Mesendoderm (in vitro differentiated cells): ENCODE data around the gene ATXN2.

ENCODE experiments used
- DNase-seq: peaks from one replicate; pipeline ENCODE4 v3.0.0; 2013
- H2AK5ac ChIP-seq: 2 replicates; pipeline ENCODE4 v1.6.1; 2013; ENCODE audit warnings: low read length, inconsistent platforms
- H2BK120ac ChIP-seq: 2 replicates; pipeline ENCODE4 v1.6.1; 2013; ENCODE audit warnings: low read depth, mild to moderate bottlenecking, low read length, moderate library complexity, mixed read lengths
- H2BK15ac ChIP-seq: replicated peaks from 2 replicates; pipeline ENCODE4 v1.6.1; 2013; ENCODE audit warnings: low read depth, mild to moderate bottlenecking, moderate library complexity
- H2BK5ac ChIP-seq: 2 replicates; pipeline ENCODE4 v1.6.1; 2013; ENCODE audit warnings: low read length, inconsistent platforms
- H3K18ac ChIP-seq: 2 replicates; pipeline ENCODE4 v1.6.1; 2013; ENCODE audit warnings: mild to moderate bottlenecking, low read length, mixed read lengths
- H3K23ac ChIP-seq: one replicate; pipeline ENCODE4 v1.6.1; 2013; ENCODE audit warnings: low read length
- H3K27ac ChIP-seq: 2 replicates; pipeline ENCODE4 v1.5.1; 2013; ENCODE audit warnings: low read depth, mild to moderate bottlenecking, inconsistent platforms, low read length, moderate library complexity
- H3K27me3 ChIP-seq: 2 replicates; pipeline ENCODE4 v1.6.1; 2013; ENCODE audit warnings: low read length, control low read depth, mild to moderate bottlenecking, inconsistent platforms; ENCODE audit not compliant: insufficient read depth, poor library complexity
- H3K36me3 ChIP-seq: 2 replicates; pipeline ENCODE4 v1.6.1; 2013; ENCODE audit warnings: low read length, inconsistent platforms; ENCODE audit not compliant: control insufficient read depth, insufficient read depth
- H3K4ac ChIP-seq: one replicate; pipeline ENCODE4 v1.6.1; 2013; ENCODE audit warnings: low read depth, mild to moderate bottlenecking, low read length, moderate library complexity
- H3K4me1 ChIP-seq: 2 replicates; pipeline ENCODE4 v1.6.1; 2013; ENCODE audit warnings: low read depth, low read length, inconsistent platforms; ENCODE audit not compliant: control insufficient read depth
- H3K4me2 ChIP-seq: 2 replicates; pipeline ENCODE4 v1.6.1; 2013; ENCODE audit warnings: low read length
- H3K4me3 ChIP-seq: 2 replicates; pipeline ENCODE4 v1.5.1; 2013; ENCODE audit warnings: mild to moderate bottlenecking, low read length
- H3K56ac ChIP-seq: one replicate; pipeline ENCODE4 v1.6.1; 2013; ENCODE audit warnings: low read length
- H3K79me1 ChIP-seq: 2 replicates; pipeline ENCODE4 v1.6.1; 2013; ENCODE audit warnings: low read length, inconsistent platforms
- H3K79me2 ChIP-seq: 2 replicates; pipeline ENCODE4 v1.6.1; 2013; ENCODE audit warnings: mild to moderate bottlenecking, low read length; ENCODE audit not compliant: control insufficient read depth, insufficient read depth
- H3K9ac ChIP-seq: 2 replicates; pipeline ENCODE4 v1.6.1; 2013; ENCODE audit warnings: low read length, inconsistent platforms
- H4K5ac ChIP-seq: one replicate; pipeline ENCODE4 v1.6.1; 2013; ENCODE audit warnings: low read length
- H4K8ac ChIP-seq: one replicate; pipeline ENCODE4 v1.6.1; 2013; ENCODE audit warnings: low read depth, mild to moderate bottlenecking, control low read depth, low read length, moderate library complexity
- WGBS: extraction: QIAGEN DNeasy Blood & Tissue Kit; methylation state at CpG from one replicate; pipeline ENCODE4 v1.1.7; 2013; ENCODE audit warnings: low lambda C conversion rate, missing lambda C conversion rate; ENCODE audit not compliant: insufficient coverage; ENCODE audit errors: extremely low coverage; 5-methylcytosine and 5-hydroxymethylcytosine counted together

ATXN2 gene

DNA sequence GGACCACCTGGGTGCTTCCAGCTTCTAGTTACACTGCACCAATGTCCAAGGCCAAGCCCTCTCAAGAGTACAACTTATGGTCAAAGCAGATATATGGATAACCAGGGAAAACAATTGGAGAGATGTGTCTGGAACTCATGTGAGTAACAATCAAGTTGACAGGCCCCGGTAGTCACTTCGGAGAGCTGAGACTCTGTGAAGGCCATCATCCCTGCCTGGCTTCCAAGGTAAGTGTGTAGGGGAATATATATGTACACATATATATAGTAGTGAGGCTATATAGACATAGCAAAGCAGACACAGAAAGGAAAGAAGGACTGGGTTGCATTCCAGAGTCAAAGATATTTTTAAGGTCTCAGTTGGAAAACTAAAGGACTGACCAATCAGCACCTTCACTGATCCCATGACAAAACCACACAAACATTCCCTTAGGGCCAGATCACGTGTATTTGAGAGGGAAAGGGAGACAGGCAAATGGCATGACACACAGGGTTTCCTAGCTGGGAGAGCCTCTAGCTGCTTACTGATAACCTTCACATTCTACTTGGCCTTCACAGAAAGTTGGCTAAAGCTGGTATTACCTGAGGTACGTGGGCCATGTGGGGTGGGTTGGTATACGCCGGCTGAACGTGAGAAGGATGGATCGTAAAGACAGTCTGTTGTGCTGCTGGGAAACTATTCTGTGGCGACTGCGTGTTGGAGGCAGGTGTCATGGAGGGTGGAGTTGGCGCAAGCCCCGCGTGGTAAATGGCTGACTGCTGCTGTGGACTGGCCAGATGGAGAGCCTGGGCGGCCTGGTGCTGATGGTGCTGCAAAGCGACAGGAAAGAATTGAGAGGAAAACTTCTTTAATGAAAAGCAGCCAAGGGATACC lies 143.4 kb downstream of the ATXN2 start:
- WGBS: no CpG with 5 or more reads among the region's 15 CpGs
- no peak overlapping the region for H2BK15ac ChIP-seq
- DNase-seq: peak; percentile 30
- no peak overlapping the region for H4K8ac ChIP-seq
- H2BK5ac ChIP-seq: no peak overlapping the region
- H3K56ac ChIP-seq: no peak overlapping the region
- no peaks in the 10 kb centered on the region for H3K27me3 ChIP-seq
- no peak overlapping the region for H2BK120ac ChIP-seq
- H4K5ac ChIP-seq: no peak overlapping the region
- H3K23ac ChIP-seq: no peak overlapping the region
- H3K79me2 ChIP-seq: no peaks in the 10 kb centered on the region
- H3K9ac ChIP-seq: no peak overlapping the region
- H3K4me2 ChIP-seq: no peak overlapping the region
- H3K4me3 ChIP-seq: no peak overlapping the region
- peaks cover 18% of the 10 kb centered on the region for H3K36me3 ChIP-seq
- no peak overlapping the region for H3K4ac ChIP-seq
- H2AK5ac ChIP-seq: no peak overlapping the region
- peaks cover 1% of the 10 kb centered on the region for H3K79me1 ChIP-seq
- H3K27ac ChIP-seq: no peak overlapping the region
- no peaks in the 10 kb centered on the region for H3K4me1 ChIP-seq
- no peak overlapping the region for H3K18ac ChIP-seq

DNA sequence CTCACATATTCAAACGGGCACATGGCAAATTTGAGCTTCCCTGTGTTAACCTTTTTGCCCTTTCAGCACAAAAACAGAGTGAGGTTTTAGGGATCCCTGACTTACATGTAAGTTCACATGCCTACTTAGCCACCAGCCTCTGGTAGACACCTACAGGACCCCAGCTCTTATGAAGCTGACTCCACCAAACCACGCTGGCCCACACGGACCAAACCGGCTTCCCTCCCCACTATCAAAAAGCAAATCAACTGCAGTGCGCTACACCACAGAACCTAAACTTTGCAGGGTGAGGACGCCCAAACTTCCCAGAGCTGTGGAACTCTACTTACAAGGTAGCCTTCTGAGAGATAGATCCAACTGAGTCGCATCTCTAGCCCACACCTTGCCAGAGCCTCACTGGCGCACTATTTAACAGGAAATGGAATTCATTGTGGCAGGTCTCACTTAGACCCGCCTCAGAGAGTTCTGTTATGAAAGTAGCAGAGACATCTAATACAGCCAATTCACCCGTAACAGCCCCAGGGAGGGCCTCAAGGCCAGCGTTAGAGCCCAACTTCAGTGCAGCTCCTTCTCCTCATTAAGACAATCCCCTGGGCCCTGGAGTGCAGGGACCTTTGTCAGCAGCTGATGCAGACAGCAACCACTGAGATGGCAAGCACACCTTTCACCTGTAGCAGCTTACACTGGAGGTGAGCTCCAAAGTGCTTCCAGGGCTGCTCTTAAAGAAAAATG lies 144.2 kb downstream of the ATXN2 start:
- no peak overlapping the region for H4K5ac ChIP-seq
- no peak overlapping the region for H3K23ac ChIP-seq
- no peak overlapping the region for H2BK120ac ChIP-seq
- H3K56ac ChIP-seq: no peak overlapping the region
- WGBS: no CpG with 5 or more reads among the region's 11 CpGs
- no peak overlapping the region for H3K4me2 ChIP-seq
- H3K4ac ChIP-seq: no peak overlapping the region
- H4K8ac ChIP-seq: no peak overlapping the region
- H3K79me1 ChIP-seq: peaks cover 4% of the 10 kb centered on the region
- no peak overlapping the region for H2BK5ac ChIP-seq
- no peak for DNase-seq
- no peaks in the 10 kb centered on the region for H3K27me3 ChIP-seq
- no peak overlapping the region for H3K27ac ChIP-seq
- H2BK15ac ChIP-seq: no peak overlapping the region
- peaks cover 20% of the 10 kb centered on the region for H3K36me3 ChIP-seq
- no peak overlapping the region for H2AK5ac ChIP-seq
- H3K4me1 ChIP-seq: no peaks in the 10 kb centered on the region
- no peak overlapping the region for H3K18ac ChIP-seq
- H3K79me2 ChIP-seq: no peaks in the 10 kb centered on the region
- no peak overlapping the region for H3K9ac ChIP-seq
- H3K4me3 ChIP-seq: no peak overlapping the region

DNA sequence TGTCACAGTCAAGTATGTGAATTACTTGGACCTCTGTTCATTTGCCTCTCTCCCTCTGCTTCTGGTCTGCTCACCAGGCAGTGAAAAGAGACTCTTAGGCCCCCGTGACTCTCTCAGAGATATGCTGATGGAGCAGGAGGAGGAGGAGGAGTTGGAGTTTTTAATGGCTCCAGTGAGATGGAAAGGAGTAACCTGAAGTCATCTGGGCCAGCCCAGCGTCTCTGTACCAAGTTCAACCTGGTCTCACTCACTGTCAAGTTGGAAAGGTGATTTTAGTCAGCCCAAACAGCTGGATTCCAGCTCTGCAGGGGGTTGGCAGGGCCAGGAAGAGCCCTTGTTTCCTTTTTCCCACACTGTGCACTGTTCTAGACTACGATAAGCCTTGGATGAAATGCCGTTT lies 144.8 kb downstream of the ATXN2 start:
- H3K36me3 ChIP-seq: peaks cover 20% of the 10 kb centered on the region
- no peak overlapping the region for H4K8ac ChIP-seq
- no peak overlapping the region for H3K56ac ChIP-seq
- no peak overlapping the region for H2BK120ac ChIP-seq
- H2AK5ac ChIP-seq: no peak overlapping the region
- H3K4ac ChIP-seq: no peak overlapping the region
- H2BK15ac ChIP-seq: no peak overlapping the region
- no peak overlapping the region for H3K4me2 ChIP-seq
- H3K27ac ChIP-seq: no peak overlapping the region
- WGBS: no CpG with 5 or more reads among the region's 4 CpGs
- peaks cover 4% of the 10 kb centered on the region for H3K79me1 ChIP-seq
- H3K9ac ChIP-seq: no peak overlapping the region
- DNase-seq: no peak
- no peak overlapping the region for H3K4me3 ChIP-seq
- no peak overlapping the region for H4K5ac ChIP-seq
- H3K18ac ChIP-seq: no peak overlapping the region
- no peak overlapping the region for H2BK5ac ChIP-seq
- H3K4me1 ChIP-seq: no peaks in the 10 kb centered on the region
- H3K79me2 ChIP-seq: no peaks in the 10 kb centered on the region
- no peak overlapping the region for H3K23ac ChIP-seq
- H3K27me3 ChIP-seq: no peaks in the 10 kb centered on the region

- Histone ChIP-seq H3K4me1 (no peaks in the 10 kb centered on the region), H3K4me3 (no peak overlapping the region), H3K4me2 (no peak overlapping the region), H2BK15ac (no peak overlapping the region), H3K56ac (no peak overlapping the region), H3K27me3 (no peaks in the 10 kb centered on the region), H3K79me2 (no peaks in the 10 kb centered on the region), H3K27ac (no peak overlapping the region), H3K4ac (no peak overlapping the region), H2BK120ac (no peak overlapping the region), H2AK5ac (no peak overlapping the region), H2BK5ac (no peak overlapping the region), H3K23ac (no peak overlapping the region), H4K5ac (no peak overlapping the region), H3K79me1 (peaks cover 4% of the 10 kb centered on the region), H4K8ac (no peak overlapping the region), H3K9ac (no peak overlapping the region), H3K18ac (no peak overlapping the region), H3K36me3 (peaks cover 20% of the 10 kb centered on the region)
- no peak for DNase-seq
- no CpG with 5 or more reads among the region's 25 CpGs for WGBS
Observed at GRCh38 chr12:111453071-111453989, 145.8 kb downstream of the ATXN2 start.

- H3K56ac ChIP-seq: no peak overlapping the region
- peak; percentile 54 for DNase-seq
- H3K23ac ChIP-seq: no peak overlapping the region
- no peak overlapping the region for H4K8ac ChIP-seq
- H2AK5ac ChIP-seq: no peak overlapping the region
- H3K79me1 ChIP-seq: peaks cover 5% of the 10 kb centered on the region
- H3K4me2 ChIP-seq: no peak overlapping the region
- H2BK120ac ChIP-seq: no peak overlapping the region
- peaks cover 20% of the 10 kb centered on the region for H3K36me3 ChIP-seq
- no peaks in the 10 kb centered on the region for H3K79me2 ChIP-seq
- WGBS: no CpG with 5 or more reads among the region's 6 CpGs
- H2BK15ac ChIP-seq: no peak overlapping the region
- H3K4me1 ChIP-seq: no peaks in the 10 kb centered on the region
- H3K27ac ChIP-seq: no peak overlapping the region
- H3K18ac ChIP-seq: no peak overlapping the region
- no peak overlapping the region for H3K4me3 ChIP-seq
- H3K9ac ChIP-seq: no peak overlapping the region
- H3K27me3 ChIP-seq: no peaks in the 10 kb centered on the region
- no peak overlapping the region for H3K4ac ChIP-seq
- no peak overlapping the region for H2BK5ac ChIP-seq
- no peak overlapping the region for H4K5ac ChIP-seq
Observed at GRCh38 chr12:111451649-111452129, 147.4 kb downstream of the ATXN2 start.
